GM12873 (cell line): ENCODE measurements around the gene TMEM256.

Source experiments
- CTCF ChIP-seq: IDR thresholded peaks from 2 replicates; pipeline ENCODE4 v1.5.1; 2012; ENCODE audit warnings: low read depth, mild to moderate bottlenecking, moderate library complexity, low read length, control low read depth; ENCODE audit not compliant: insufficient read depth; ENCODE audit errors: missing control alignments

Gene TMEM256

GRCh38 chr17:7403977-7404736 lies at the start of gene TMEM256:
Gene TMEM256 (minus strand): TSS chr17:7404097. CDS start chr17:7404084, 13 bp downstream.
- TF ChIP-seq CTCF: no peak

GRCh38 chr17:7448461-7448860 lies 44.6 kb upstream of the TMEM256 start:
- no peak for TF ChIP-seq CTCF

GRCh38 chr17:7445619-7445968 lies 41.7 kb upstream of the TMEM256 start:
- no peak for TF ChIP-seq CTCF

GRCh38 chr17:7444682-7445618 lies 41.1 kb upstream of the TMEM256 start, which contains the start of gene CHRNB1:
Gene CHRNB1 (plus strand): TSS chr17:7445061. CDS start chr17:7445128, 67 bp downstream.
- TF ChIP-seq CTCF: no peak

GRCh38 chr17:7443499-7444485 lies 39.9 kb upstream of the TMEM256 start:
- no peak for TF ChIP-seq CTCF

- TF ChIP-seq CTCF: no peak
Observed at GRCh38 chr17:7442142-7442541, 38.2 kb upstream of the TMEM256 start.

- no peak for TF ChIP-seq CTCF
Observed at GRCh38 chr17:7441266-7441665, 37.4 kb upstream of the TMEM256 start.
